Stimulated activated CD4-positive, alpha-beta T cell treated with anti-CD3 and anti-CD28 coated beads, Interleukin-2, amount 100 ng/mL, for 4 hours (primary cell): ENCODE measurements around the gene E4F1.

ENCODE experiments used
- DNase-seq: peaks from one replicate; pipeline ENCODE4 v3.0.0-alpha.2; 2020; ENCODE audit warnings: low read depth

The E4F1 gene

DNA sequence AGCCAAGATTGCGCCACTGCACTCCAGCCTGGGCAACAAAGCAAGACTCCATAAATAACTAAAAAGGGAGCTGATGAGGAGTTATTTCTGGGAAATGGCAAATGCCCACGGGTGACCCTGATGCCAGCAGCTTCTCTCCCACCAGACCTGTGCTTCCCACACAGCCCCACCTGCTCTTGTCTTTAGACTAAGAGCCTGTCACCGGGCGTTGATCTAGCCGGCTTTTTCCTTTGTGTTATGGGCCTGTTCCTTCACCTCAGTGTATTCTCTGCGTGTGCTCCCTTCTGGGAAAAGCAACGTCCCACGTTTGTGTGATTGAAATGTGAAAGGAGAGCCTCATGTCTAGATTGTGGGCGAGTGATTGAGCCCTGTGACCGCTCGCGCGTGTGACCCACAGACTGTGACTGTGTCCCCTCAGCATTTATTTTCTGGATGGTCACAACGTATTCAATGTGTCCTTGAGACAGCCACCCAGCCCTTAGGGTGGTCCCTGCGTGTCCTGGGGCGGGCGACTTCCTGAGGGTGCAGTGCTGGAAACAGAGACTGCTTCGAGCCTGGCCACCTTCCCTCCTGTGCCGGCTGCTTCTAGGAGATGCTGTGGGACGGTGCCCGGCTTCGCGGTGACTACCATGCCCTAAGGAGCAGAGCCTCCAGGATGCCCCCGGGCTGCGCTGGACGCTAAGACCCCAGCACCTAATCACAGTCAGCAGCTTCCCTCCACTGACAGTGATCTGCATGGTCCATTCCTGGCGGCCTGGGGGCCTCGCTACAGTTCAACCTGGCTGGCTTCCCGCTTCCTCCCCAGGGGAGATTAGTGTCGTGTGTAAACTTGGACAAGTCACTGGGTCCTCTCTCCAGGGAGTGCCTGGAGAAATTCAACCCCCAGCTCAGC, 52.3 kb downstream of the E4F1 start:
- no peak for DNase-seq

GRCh38 chr16:2276368-2277195, 53.2 kb downstream of the E4F1 start:
- DNase-seq: no peak

DNA sequence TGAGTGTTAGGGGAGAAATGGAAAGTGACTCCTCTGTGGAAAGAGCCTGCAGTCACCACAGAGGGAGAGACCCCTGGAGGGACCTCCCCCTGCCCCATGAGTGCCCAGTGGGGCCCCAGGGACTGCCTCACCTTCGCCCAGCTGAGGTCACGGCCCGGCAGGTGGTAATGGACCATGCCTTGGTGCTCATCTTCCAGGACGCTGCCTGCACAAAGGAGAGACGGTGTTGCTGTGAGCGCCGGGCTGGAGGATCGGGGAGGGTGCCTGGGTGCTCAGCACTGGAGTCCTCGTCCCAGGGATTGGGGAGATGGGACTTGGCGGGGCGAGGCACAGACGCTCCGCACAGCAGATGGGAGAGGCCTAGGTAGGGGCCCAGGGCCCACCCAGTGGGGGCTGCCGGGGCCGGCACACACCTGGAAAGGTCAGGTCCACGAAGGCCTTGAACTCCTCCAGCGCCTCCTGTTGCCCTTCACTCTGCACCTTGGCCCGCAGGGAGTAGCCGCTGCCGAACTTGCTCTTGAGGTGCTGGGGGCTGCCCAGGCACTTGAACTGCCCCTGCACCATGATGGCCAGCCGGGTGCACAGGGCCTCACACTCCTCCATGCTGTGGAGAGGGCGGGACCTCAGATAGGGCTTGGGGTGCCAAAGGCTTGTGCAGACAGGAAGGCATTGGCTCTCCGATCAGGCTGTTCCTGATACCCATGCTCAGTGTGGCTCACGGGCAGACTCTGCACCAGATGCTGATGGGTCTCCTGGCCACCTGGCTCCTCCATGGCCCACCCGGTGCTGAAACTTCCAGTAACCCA, 54.3 kb downstream of the E4F1 start:
- DNase-seq: no peak

DNA sequence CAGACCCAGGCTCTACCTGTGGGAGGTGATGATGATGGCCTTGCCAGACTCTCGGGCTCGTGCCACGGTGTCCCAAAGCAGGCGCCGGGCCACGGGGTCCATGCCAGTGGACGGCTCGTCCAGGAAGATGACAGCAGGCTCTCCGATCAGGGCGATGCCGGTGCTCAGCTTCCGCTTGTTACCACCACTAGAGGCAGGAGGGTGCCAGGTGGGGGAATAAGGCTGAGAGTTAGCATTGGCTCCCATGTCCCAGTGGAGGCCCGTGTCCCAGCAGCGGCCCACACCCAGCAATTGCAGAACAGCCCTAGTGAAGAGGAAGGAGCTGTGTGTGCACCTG, 54.8 kb downstream of the E4F1 start:
- no peak for DNase-seq

GRCh38 chr16:2278956-2279800, 55.8 kb downstream of the E4F1 start:
- no peak for DNase-seq

DNA sequence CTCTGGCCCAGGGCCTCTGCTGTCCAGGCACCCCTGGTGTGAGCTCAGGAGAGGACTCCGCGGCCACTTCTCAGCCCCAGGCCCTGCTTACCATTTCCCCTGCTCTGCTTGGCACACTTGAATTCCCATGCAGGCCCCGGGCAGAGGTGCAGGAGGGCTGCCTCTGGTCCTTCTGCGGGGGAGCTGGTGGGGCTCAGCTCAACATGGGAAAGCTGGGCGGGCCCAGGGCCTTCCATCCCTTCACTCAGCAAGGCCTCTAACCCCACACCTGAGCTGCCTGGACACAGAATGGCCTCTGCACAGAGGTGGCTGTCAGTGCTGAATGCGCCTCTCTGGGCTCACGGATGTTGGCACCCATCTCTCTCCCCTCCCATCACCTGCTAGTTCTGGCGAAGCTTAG, 57.1 kb downstream of the E4F1 start:
- DNase-seq: no peak

- no peak for DNase-seq
Measured at GRCh38 chr16:2280981-2281542, 57.7 kb downstream of the E4F1 start.

DNA sequence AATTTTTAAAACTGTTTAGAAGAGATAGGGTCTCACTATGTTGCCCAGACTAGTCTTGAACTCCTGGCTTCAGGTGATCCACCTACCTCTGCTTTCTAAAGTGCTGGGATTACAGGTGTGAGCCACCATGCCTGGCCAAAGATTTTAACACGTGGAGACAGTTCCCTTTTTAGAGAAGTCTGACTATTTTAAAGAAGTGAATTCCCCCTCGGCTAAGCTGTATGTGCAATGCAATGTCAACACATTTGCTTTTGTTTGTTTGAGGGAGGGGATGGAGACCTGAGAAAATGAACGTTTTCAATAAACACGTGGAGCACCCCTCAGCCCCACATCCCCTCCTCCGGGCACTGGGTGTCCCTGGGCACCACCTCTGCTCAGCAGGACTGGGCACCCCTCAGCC, 58.9 kb downstream of the E4F1 start:
- DNase-seq: no peak

- no peak for DNase-seq
Measured at GRCh38 chr16:2282866-2283555, 59.6 kb downstream of the E4F1 start.

DNA sequence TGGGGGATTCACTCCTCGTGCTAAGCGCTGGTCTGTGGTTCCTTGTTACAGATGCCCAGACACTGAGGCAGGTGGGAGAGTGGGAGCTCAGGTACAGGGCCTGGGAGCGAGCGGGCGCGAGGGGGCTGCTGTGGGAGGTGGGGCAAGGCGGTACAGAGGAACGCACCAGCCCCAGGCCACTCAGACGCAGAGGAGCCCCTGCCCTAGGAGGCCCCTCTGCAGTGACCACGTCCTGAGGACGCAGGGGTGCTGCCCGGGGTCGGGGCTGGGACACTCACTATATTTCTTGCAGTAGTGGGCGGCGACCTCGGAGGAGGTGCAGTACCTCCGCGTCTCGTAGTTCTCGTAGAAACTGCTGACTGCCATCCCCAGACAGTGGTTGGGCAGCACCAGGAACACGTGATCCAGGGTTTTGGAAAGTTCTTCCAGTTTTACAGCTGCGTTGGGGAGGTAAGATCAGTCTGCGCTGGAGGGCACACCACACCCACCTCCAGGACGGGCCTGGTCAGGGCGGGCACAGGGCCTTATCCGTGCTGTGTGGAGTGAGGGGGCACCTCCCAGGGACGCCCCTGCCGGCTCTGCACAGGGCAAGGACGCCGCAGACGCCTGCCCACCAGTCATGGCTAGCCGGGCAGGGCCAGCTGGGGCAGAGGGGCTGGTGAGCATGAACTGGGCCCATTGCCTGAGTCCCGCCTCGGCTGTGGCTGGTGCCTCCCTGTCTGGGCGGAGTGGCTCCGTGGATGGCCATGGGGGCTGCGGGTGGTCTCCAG, 60.8 kb downstream of the E4F1 start:
- DNase-seq: no peak

DNA sequence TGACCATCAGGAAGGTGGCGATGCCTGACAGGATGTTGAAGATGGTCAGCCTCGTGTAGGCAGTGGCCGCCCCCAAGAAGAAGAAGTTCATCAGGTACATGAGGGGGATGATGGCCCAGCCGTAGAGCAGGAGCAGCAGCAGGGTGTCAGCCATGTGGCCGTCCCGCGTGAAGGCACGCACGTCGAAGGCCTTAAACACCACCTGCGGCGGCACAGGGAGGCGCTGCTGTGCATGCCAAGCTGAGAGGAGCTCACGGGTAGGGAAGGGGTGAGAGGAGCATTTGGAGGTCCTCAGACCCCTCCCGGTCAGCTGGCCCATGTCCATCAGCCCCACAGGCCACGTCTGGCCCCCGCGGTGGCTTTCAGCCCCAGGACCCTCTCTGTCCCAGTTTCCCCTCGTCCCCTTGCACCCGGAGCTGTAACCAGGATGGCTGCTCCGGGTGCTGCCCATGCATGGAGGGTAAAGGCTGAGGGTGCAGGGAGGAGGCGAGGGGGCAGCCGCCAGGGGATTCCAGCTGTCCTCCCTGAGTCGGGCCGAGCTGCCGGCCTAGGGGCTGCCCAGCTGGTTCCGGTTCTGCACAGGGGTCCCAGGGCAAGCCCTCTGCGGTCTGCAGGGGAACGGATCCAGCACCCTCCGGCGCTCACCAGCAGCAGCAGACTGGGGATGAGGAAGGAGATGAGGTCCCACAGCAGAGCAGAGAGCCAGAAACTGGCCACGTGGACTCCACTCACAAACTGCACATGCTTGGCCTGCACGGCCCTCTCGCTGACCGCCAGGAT, 61.6 kb downstream of the E4F1 start:
- no peak for DNase-seq
